WERI-Rb-1 (cell line): ENCODE measurements around the gene PLEKHD1.
A peak's percentile ranks its signal among the peaks of the same experiment; 100 is the strongest.

Source experiments
- DNase-seq: peaks from one replicate; pipeline ENCODE4 v3.0.0-alpha.2; 2020
- H3K27ac ChIP-seq: fragments of 250-450 bp; sonication (Bioruptor Pico); 2 replicates; pipeline ENCODE4 v1.5.1; 2020; ENCODE audit warnings: mild to moderate bottlenecking, moderate library complexity
- H3K27me3 ChIP-seq: fragments of 250-450 bp; sonication (Bioruptor Pico); 2 replicates; pipeline ENCODE4 v1.5.1; 2021; ENCODE audit warnings: mild to moderate bottlenecking, low read depth, moderate library complexity; ENCODE audit not compliant: insufficient read depth, severe bottlenecking
- H3K36me3 ChIP-seq: fragments of 250-450 bp; sonication (Bioruptor Pico); 2 replicates; pipeline ENCODE4 v1.5.1; 2020; ENCODE audit warnings: mild to moderate bottlenecking, moderate library complexity
- H3K4me3 ChIP-seq: 2 replicates; pipeline ENCODE4 v1.5.1; 2011; ENCODE audit warnings: low read depth, mild to moderate bottlenecking, control low read depth, low read length
- H3K9me3 ChIP-seq: fragments of 250-450 bp; sonication (Bioruptor Pico); 2 replicates; pipeline ENCODE4 v1.5.1; 2021; ENCODE audit warnings: mild to moderate bottlenecking, moderate library complexity; ENCODE audit not compliant: severe bottlenecking
- TF ChIP-seq, protein P1 (sequence below): IDR thresholded peaks from 2 replicates; pipeline ENCODE4 v1.5.1; 2011; ENCODE audit warnings: low read depth, mild to moderate bottlenecking, control low read depth, inconsistent platforms, low read length

Gene PLEKHD1

DNA sequence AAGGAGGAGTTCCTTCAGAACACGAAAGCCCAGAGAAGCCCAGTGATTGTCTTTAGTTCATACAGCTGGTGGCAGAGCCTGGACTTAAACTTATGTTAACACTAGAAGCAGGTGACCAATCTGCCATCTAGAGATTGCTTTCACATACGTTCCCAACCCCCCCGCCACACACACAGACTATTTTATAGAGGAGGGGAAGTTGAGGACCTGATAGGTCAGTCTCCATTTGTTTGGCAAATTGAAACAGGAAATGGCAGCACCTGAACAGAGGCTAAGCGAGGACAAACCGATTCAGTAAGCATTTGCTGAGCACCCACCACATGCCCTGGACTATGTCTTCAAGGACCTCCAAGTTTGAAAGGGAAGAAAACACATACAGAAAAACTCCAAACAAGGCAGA is 4.8 kb upstream of the PLEKHD1 start:
- no peak for DNase-seq
- H3K27ac ChIP-seq = no peak overlapping the region
- H3K4me3 ChIP-seq = no peak overlapping the region
- H3K36me3 ChIP-seq = no peaks in the 10 kb centered on the region
- no peaks in the 10 kb centered on the region for H3K9me3 ChIP-seq
- TF ChIP-seq, protein P1, sequence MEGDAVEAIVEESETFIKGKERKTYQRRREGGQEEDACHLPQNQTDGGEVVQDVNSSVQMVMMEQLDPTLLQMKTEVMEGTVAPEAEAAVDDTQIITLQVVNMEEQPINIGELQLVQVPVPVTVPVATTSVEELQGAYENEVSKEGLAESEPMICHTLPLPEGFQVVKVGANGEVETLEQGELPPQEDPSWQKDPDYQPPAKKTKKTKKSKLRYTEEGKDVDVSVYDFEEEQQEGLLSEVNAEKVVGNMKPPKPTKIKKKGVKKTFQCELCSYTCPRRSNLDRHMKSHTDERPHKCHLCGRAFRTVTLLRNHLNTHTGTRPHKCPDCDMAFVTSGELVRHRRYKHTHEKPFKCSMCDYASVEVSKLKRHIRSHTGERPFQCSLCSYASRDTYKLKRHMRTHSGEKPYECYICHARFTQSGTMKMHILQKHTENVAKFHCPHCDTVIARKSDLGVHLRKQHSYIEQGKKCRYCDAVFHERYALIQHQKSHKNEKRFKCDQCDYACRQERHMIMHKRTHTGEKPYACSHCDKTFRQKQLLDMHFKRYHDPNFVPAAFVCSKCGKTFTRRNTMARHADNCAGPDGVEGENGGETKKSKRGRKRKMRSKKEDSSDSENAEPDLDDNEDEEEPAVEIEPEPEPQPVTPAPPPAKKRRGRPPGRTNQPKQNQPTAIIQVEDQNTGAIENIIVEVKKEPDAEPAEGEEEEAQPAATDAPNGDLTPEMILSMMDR = no peak
- no peaks in the 10 kb centered on the region for H3K27me3 ChIP-seq

DNA sequence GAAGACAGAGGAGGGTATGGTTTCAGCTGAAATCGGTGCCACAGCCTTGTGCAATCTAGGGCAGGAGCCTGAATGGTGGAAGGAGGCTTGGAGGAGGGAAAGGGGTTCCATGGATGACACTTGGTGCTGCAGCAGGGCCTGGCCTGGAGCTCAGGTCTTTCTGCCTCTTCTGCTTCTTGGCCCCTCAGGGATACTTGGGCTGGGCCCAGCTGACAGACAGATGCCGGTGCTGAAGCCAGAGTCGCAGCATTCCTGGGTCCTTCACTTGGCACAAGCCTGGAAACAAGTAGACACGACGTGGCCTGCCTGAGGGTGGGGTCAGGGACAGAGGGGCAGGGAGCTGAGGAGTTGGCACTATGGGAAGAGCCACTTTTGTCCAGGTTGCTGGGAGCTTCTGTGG is 4.4 kb upstream of the PLEKHD1 start:
- TF ChIP-seq, protein P1 = no peak
- Histone ChIP-seq H3K27me3 (no peaks in the 10 kb centered on the region), H3K36me3 (no peaks in the 10 kb centered on the region)

DNA sequence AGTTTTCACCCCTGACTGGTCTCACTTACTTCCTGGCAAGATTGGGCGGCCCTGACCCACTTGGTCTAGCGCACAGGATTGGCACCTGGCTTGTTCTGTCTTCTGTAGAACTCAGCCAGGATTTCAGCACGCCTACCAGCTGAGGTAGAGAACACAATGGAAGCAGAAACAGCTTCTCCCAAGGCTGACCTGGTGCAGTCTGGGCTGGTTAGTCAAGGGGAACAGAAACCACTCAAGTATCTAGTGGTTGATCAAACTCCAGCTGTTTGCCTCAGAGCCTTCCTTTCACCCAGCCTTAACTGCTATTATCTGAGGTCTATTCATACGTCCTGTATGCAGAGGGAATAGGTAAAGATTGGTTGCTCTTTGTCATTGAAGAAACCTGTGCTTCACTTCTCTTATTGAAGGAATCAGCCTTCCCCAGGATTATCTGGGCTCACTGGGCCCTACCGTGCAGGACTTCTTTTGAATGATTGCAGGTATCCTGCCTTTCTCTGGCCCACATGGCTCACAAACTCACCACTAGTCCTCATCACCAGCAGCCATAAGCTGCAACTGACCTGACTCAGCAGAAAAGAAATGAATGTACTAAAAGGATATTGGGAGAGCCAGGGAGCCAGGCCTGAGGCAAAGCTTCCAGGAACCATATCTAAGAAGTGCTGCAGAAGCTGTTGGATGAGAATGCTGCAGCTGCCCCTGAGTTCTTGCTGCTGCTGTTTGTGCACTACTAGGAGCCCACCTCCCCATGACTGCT is 2.5 kb upstream of the PLEKHD1 start:
- DNase-seq = no peak
- TF ChIP-seq, protein P1 = no peak
- Histone ChIP-seq H3K9me3 (no peaks in the 10 kb centered on the region), H3K4me3 (no peak overlapping the region), H3K27me3 (no peaks in the 10 kb centered on the region), H3K27ac (no peak overlapping the region), H3K36me3 (no peaks in the 10 kb centered on the region)

More for the DNA sequence above, 4.4 kb upstream of the PLEKHD1 start:
- Histone ChIP-seq H3K27ac (no peak overlapping the region), H3K9me3 (no peaks in the 10 kb centered on the region), H3K4me3 (no peak overlapping the region)
- DNase-seq = no peak

DNA sequence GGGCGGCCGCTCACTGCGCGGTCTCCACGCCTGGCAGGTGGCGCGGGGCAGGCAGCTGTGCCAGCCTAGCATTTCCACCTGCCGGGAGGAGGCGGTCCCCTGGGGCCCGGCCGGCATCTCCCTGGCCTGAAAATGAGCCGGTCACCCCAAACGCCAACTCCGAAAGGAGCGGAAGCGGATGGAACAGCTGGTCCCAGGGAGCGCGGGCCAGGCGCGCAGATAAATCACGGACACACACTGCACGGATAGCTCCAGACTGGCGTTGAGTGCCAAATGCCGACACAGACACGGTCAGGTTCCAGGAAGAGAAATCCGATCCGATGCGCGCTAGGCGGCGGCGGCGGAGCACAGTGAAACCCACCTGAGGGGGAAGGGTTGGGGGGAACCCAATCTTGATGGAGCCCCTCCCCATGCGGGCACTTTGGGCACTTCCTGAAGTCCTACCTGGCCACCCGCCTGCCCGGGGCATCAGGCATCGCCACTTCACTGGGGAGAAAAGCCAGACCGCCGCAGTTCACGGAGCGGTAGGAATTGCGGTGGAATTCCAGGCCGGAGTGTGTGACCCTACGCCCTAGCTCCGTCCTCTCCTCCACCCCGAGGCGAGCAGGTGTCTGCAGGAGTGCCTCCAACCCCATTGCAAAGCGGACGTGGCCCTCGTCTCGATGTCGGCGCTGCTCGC is 624 bp upstream of the PLEKHD1 start:
- no peak for DNase-seq
- no peak overlapping the region for H3K4me3 ChIP-seq
- no peak overlapping the region for H3K27ac ChIP-seq
- TF ChIP-seq, protein P1 = no peak
- H3K9me3 ChIP-seq = no peaks in the 10 kb centered on the region
- H3K27me3 ChIP-seq = no peaks in the 10 kb centered on the region
- no peaks in the 10 kb centered on the region for H3K36me3 ChIP-seq

DNA sequence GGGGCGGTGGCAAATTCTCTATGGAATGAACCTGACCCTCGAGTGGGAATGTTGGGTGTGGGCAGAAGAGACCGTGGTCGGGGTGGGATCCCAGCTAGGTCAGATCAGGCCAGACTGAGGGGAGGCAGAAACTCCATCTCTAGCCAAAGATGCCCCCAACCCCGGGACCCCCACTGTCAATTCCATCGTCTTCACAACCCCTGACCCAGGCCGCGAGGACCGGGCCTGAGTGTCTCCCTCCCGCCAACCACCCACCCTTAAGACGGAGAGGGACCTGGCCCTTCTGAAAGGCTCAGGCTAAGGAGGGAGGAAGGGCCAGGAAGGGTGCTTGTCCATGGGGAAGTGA is 760 bp downstream of the PLEKHD1 start:
- H3K27ac ChIP-seq = no peak overlapping the region

More for the DNA sequence above, 760 bp downstream of the PLEKHD1 start:
- TF ChIP-seq, protein P1 = no peak
- DNase-seq = no peak
- Histone ChIP-seq H3K4me3 (peak overlapping the region; percentile 26; the same call in 1 of the 2 replicates), H3K9me3 (no peaks in the 10 kb centered on the region), H3K27me3 (no peaks in the 10 kb centered on the region), H3K36me3 (no peaks in the 10 kb centered on the region)
